IPS DF 6.9 (cell line): ENCODE measurements around the gene ABLIM2.

ENCODE experiments used
- DNase-seq: peaks from one replicate; pipeline ENCODE4 v3.0.0-alpha.2; 2013; ENCODE audit warnings: low read depth, low spot score
- H3K27ac ChIP-seq: one replicate; pipeline ENCODE4 v1.5.1; 2013; ENCODE audit warnings: low read length, control low read depth
- H3K27me3 ChIP-seq: 2 replicates; pipeline ENCODE4 v1.6.1; 2013; ENCODE audit warnings: mild to moderate bottlenecking, low read length; ENCODE audit not compliant: control insufficient read depth, insufficient read depth
- H3K36me3 ChIP-seq: 2 replicates; pipeline ENCODE4 v1.6.1; 2013; ENCODE audit warnings: low read length; ENCODE audit not compliant: control insufficient read depth, insufficient read depth
- H3K4me1 ChIP-seq: 2 replicates; pipeline ENCODE4 v1.6.1; 2013; ENCODE audit warnings: low read length; ENCODE audit not compliant: control insufficient read depth, insufficient read depth
- H3K4me3 ChIP-seq: 2 replicates; pipeline ENCODE4 v1.5.1; 2013; ENCODE audit warnings: mild to moderate bottlenecking, low read length
- H3K9me3 ChIP-seq: 2 replicates; pipeline ENCODE4 v1.6.1; 2013; ENCODE audit warnings: low read length, inconsistent platforms; ENCODE audit not compliant: control insufficient read depth, insufficient read depth
- WGBS: extraction: QIAGEN DNeasy Blood & Tissue Kit; methylation state at CpG from one replicate; pipeline ENCODE4 v1.1.7; 2013; ENCODE audit warnings: mixed read lengths, missing lambda C conversion rate; ENCODE audit not compliant: insufficient read length, insufficient coverage; 5-methylcytosine and 5-hydroxymethylcytosine counted together

Gene ABLIM2

GRCh38 chr4:8096690-8097061, 61.9 kb downstream of the ABLIM2 start:
- no CpG with 5 or more reads among the region's 12 CpGs for WGBS
- Histone ChIP-seq H3K27ac (no peak overlapping the region), H3K4me1 (no peaks in the 10 kb centered on the region), H3K4me3 (no peak overlapping the region), H3K36me3 (no peaks in the 10 kb centered on the region; the same call in 1 of the 2 replicates), H3K27me3 (no peaks in the 10 kb centered on the region; the same call in 1 of the 2 replicates), H3K9me3 (no peaks in the 10 kb centered on the region; the same call in 1 of the 2 replicates)
- no peak for DNase-seq

- Histone ChIP-seq H3K27me3 (no peaks in the 10 kb centered on the region; the same call in 1 of the 2 replicates), H3K4me3 (no peak overlapping the region), H3K4me1 (no peaks in the 10 kb centered on the region), H3K27ac (no peak overlapping the region), H3K36me3 (no peaks in the 10 kb centered on the region; the same call in 1 of the 2 replicates), H3K9me3 (no peaks in the 10 kb centered on the region; the same call in 1 of the 2 replicates)
- DNase-seq: no peak
- no CpG with 5 or more reads among the region's 21 CpGs for WGBS
These were observed 62.5 kb downstream of the ABLIM2 start for GRCh38 chr4:8095956-8096689.

- H3K27ac ChIP-seq: no peak overlapping the region
- no peaks in the 10 kb centered on the region; the same call in 1 of the 2 replicates for H3K27me3 ChIP-seq
- no peak overlapping the region for H3K4me3 ChIP-seq
- no peak for DNase-seq
- WGBS: no CpG with 5 or more reads among the region's 2 CpGs
- H3K36me3 ChIP-seq: no peaks in the 10 kb centered on the region; the same call in 1 of the 2 replicates
- H3K9me3 ChIP-seq: no peaks in the 10 kb centered on the region; the same call in 1 of the 2 replicates
- H3K4me1 ChIP-seq: no peaks in the 10 kb centered on the region
These were observed 64.9 kb downstream of the ABLIM2 start for GRCh38 chr4:8093587-8094274.

- Histone ChIP-seq H3K4me3 (no peak overlapping the region), H3K4me1 (no peaks in the 10 kb centered on the region), H3K27me3 (no peaks in the 10 kb centered on the region; the same call in 1 of the 2 replicates), H3K36me3 (no peaks in the 10 kb centered on the region; the same call in 1 of the 2 replicates), H3K9me3 (no peaks in the 10 kb centered on the region; the same call in 1 of the 2 replicates), H3K27ac (no peak overlapping the region)
- WGBS: no CpG with 5 or more reads among the region's 2 CpGs
- no peak for DNase-seq
These were observed 66.3 kb downstream of the ABLIM2 start for GRCh38 chr4:8092282-8092681.

- H3K4me3 ChIP-seq: no peak overlapping the region
- no peaks in the 10 kb centered on the region for H3K4me1 ChIP-seq
- no peak overlapping the region for H3K27ac ChIP-seq
- H3K27me3 ChIP-seq: no peaks in the 10 kb centered on the region; the same call in 1 of the 2 replicates
- no CpG with 5 or more reads among the region's 12 CpGs for WGBS
- H3K36me3 ChIP-seq: no peaks in the 10 kb centered on the region
- no peak for DNase-seq
- H3K9me3 ChIP-seq: no peaks in the 10 kb centered on the region; the same call in 1 of the 2 replicates
These were observed 67.8 kb downstream of the ABLIM2 start for GRCh38 chr4:8090744-8091301.

- Histone ChIP-seq H3K9me3 (no peaks in the 10 kb centered on the region; the same call in 1 of the 2 replicates), H3K4me1 (no peaks in the 10 kb centered on the region), H3K27me3 (no peaks in the 10 kb centered on the region; the same call in 1 of the 2 replicates), H3K36me3 (no peaks in the 10 kb centered on the region), H3K27ac (no peak overlapping the region), H3K4me3 (no peak overlapping the region)
- no CpG with 5 or more reads among the region's 4 CpGs for WGBS
- DNase-seq: no peak
These were observed 68.3 kb downstream of the ABLIM2 start for GRCh38 chr4:8090312-8090711.

- Histone ChIP-seq H3K27me3 (no peaks in the 10 kb centered on the region), H3K4me1 (no peaks in the 10 kb centered on the region), H3K36me3 (no peaks in the 10 kb centered on the region), H3K9me3 (no peaks in the 10 kb centered on the region; the same call in 1 of the 2 replicates), H3K4me3 (no peak overlapping the region), H3K27ac (no peak overlapping the region)
- no CpG with 5 or more reads among the region's 7 CpGs for WGBS
- DNase-seq: no peak
These were observed 68.8 kb downstream of the ABLIM2 start for GRCh38 chr4:8089862-8090261.

GRCh38 chr4:8088966-8089491, 69.6 kb downstream of the ABLIM2 start:
- Histone ChIP-seq H3K4me1 (no peaks in the 10 kb centered on the region), H3K9me3 (no peaks in the 10 kb centered on the region; the same call in 1 of the 2 replicates), H3K27ac (no peak overlapping the region), H3K27me3 (no peaks in the 10 kb centered on the region), H3K4me3 (no peak overlapping the region), H3K36me3 (no peaks in the 10 kb centered on the region)
- DNase-seq: no peak
- no CpG with 5 or more reads among the region's 12 CpGs for WGBS

GRCh38 chr4:8087921-8088495, 70.6 kb downstream of the ABLIM2 start:
- H3K4me1 ChIP-seq: no peaks in the 10 kb centered on the region
- no peak overlapping the region for H3K4me3 ChIP-seq
- DNase-seq: no peak
- WGBS: no CpG with 5 or more reads among the region's 18 CpGs
- H3K27me3 ChIP-seq: no peaks in the 10 kb centered on the region
- H3K36me3 ChIP-seq: no peaks in the 10 kb centered on the region
- H3K27ac ChIP-seq: no peak overlapping the region
- no peaks in the 10 kb centered on the region; the same call in 1 of the 2 replicates for H3K9me3 ChIP-seq
